GOT3 (cell line): ENCODE results near the gene ANKRD29.
"Not testable (repeated sequence)": the region's sequence is repeated elsewhere in the genome, so short reads cannot be mapped to it uniquely, and the experiment has no call there.

Experiments
- DNase-seq: peaks from one replicate; lab custom pipeline; 2025; ENCODE audit warnings: mixed read lengths; lab: John Stamatoyannopoulos, UW

Gene ANKRD29

DNA sequence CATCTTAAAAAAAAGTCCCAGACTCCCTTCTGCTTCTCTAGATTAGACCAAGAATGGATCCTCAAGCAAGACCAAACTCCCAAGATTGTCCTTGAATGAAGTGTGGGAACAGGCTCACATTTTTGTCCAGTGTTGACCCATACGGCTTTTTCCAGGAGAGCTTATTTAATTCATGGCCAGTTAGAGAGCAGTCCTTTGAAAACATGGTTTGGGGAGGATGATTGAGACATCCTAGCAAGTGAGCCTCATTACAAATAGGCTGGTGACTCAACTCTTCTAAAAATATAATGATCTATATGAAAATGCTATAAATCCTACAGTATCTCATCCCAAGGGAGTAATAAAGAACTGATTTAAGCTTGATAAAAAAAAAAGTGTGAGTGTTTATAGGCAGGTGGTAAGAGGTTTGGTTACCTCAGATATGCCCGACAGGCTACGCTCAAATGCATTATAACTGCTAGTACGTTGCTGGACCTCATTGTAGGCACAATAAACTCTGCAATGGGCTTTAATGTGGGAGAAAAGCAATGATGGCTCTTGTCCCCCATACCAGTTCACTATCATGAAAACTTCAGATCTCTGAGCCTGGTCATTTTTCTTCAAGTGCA lies 17.0 kb downstream of the ANKRD29 start:
- no peak for DNase-seq

DNA sequence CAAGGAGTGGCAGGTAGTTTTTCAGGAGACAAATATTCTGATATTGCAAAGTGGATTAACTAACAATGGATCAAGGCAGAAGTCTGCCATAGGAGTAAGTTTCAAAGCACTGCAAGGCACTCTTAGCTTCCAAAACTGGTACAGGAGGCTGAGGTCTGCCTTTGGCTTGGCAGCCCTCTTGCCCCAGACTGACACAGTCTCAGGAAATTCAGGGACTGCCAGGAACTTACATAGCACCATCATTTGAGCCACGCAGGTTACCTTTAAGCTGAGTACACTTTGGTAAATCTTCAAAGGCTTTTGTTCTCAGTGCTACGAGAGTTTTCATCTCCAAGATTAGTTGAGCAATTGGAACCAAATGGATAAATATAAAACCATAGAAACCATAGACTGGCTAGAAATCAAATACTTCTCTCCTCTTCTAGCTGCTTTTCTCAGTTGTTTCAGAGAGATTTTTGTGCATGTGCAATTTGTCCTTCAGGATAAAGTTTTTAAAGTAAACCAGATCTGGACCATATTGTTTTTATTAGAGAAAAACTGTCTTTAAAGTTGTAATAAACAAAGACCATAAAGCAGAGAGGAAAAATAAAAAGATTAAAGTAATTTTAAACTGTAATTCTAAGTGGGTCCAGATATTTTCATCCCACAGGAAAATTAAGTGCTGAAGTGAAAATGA lies 18.8 kb downstream of the ANKRD29 start:
- no peak for DNase-seq

DNA sequence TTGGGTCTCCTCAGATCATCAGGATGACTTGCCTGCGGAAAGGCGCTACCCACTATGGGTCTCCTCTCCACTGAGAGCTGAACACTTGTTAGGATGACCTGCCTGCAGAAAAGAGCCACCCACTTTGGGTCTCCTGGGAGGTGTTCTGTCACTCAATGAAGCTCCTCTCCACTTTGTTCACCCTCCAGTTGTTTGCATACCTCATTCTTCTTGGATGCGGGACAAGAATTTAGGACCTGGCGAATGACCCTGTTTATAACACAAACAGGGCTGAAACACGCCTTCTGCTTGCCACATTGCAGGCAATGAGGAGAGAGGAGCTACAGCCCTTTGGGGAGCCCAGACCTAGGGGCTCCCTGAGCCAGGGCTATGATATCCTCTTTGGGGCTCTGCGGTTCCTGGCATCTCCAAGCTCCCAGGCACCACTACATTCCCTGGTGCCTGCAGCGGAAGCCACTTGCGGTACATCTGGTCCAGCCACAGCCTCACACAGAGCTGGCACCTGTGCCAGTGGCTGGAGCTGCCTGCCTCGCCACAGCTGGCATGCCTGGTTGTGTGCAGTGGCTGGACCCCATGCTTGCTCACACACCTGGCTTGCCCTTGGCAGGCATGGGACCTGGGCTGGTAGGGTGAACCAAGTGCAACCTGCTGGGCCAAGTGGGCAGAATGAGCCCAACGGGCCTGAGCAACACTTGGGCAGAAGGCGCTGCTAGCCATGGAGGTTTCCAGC lies 20.6 kb downstream of the ANKRD29 start:
- DNase-seq = no peak

DNA sequence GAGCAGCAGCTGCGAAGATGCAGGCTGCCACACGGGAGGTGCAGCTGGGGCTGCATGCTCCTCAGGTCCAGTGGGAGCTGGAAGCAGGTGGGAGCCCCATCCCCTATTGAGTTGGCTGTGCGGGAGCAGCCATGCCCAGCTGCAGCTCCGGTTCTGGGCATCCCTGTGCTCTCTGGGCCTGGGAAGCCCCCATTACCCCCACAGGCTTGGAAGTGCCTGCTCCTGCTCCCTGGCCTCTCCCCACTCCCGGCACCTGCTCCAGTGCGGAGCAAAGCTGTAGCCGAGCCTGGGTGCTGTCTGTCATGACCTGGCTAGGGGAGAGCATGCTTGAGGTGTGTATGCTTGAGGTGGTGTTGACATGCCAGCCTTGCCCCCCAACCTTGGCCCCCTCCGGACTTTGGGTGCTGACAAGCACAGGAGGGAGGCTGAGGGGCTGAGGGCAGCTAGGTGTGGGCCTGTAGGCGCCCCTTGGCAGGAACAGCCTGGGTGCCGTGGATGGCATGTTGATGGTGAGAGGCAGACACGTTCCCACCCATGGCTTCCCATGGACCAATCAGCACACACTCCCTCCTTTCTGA lies 21.5 kb downstream of the ANKRD29 start:
- no peak for DNase-seq

DNA sequence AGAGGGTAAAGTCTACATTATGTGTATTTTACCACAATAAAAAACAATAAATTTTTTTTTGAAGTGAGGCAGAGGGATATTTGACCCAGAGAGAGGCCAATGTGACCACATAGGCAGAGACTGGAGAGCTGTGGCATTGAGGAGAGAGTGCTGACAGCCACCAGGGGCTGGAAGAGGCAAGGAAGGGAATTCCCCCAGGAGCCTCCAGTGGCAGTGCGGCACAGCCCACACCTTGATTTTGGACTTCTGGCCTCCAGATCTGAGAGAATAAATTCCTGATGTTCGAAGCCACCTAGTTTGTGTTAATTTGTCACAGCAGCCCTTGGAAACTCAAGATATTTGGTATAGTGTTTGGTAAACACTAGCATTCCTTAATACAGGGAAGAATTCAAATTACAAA lies 22.7 kb downstream of the ANKRD29 start:
- DNase-seq = no peak

DNA sequence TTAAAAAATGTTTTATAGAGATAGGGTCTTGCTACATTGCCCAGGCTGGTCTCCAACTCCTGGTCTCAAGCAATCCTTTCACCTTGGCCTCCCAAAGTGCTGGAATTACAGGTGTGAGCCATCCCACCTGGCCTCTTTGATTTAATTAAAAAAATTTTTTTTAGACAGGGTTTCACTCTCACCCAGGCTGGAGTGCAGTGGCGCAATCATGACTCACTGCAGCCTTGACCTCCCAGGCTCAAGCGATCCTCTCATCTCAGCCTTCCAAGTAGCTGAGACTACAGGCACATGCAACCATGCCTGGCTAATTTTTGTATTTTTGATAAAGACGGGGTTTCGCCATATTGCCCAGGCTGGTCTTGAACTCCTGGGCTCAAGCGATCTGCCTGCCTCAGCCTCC lies 26.3 kb downstream of the ANKRD29 start:
- DNase-seq = not testable (repeated sequence)

DNA sequence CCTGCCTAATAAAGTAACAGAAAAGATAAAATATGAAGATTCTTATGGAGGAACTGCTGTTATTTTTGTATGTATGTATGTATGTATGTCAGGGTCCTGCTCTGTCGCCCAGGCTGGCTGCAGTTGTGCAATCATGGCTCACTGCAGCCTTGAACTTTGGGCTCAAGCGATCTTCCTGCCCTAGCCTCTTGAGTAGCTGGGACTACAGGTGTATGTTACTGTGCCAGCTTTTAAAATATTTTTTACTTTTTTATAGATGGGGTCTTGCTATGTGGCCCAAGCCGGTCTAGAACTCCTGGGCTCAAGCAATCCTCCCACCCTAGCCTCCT lies 26.7 kb downstream of the ANKRD29 start:
- DNase-seq = no peak

DNA sequence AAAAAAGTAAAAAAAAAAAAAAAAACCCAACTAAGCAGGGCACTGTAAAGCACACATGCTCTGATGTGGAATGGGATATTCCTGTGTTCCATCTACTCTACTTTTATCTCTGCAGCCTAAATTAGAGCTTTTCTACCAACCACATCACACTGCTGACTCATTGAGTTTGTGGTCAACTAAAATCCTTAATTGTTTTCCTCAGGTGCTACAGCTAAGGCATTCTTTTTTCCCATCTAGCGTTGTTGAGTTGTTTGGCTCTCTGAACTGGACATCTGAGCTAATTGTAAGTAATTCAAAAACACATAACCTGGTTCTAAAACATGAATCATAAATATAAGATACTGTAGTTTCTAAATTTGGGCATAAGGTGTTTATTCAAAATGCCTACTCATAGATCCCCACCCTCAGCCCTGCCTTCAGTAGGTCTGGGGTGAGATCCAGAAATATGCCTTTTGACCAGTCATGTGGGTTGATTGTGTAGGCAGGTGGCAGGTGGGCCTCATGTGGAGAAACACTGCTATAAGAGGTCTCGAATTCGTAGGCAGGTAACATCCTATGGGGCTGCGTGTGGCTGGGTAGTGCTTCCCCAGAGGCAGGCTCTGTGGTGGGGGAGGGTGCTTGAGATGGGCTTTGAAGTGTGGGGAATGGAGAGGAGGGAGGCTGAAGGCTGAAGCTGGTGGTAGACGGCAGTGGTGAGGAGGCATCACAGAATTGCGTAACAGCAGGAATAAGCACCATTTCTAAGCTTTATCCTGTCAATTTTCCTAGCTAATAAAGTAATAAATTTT lies 27.2 kb downstream of the ANKRD29 start:
- no peak for DNase-seq

DNA sequence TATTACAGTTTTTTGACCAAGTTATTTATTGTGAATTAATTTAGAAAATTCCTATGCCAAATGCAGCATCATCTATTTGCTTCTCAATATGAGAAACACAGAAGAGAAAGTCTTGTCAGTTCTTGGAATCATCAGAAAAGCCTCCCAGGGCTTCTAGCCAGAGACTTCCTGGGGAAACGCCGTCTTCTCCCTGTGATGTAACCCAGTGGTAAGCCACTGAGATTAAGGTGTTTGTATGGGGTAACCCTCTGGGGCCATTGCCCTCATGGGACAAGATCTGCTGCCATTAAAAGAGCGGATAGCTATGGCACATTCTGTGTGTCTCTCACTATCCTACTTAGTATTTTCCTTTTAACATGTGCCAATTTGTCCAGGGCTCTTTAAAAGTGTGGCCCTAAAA lies 28.0 kb downstream of the ANKRD29 start:
- no peak for DNase-seq

DNA sequence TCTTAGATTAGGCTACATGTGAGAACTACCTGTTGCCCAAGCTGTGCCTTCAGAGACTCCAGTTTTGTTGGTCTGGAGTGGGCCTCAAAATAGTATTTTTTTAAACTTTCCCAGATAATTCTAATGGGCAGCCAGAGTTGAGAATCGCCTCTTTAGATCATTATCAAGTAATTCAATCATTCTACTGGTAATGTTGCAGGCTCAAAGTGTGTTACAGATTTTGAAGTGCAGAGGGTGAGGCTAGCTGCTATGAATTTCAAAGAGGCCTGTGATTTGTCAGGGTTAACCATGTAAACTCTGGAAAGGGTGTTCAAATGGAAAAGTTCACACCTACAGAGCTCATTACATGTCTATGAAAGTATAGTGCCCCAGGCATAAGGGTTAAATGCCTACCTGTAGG lies 30.1 kb downstream of the ANKRD29 start:
- DNase-seq = no peak

DNA sequence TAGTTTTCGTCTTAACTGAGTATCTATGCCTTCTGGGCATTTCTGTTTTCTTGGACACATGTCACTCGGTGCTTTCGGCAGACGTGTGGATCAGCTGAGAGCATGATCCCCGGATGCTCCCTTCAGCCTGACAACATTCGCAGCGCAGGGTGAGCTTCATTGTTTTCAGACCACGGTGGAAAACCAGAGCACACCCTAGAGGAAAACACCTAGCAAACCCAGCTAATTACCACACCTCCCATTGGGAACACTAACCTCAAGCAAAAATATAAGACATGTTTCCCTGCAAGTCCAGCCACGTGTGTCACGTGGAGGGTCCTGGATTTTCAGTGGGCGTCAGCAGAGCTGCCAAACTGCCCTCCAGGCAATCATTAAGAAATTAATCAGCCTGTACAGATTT lies 31.0 kb downstream of the ANKRD29 start:
- no peak for DNase-seq

DNA sequence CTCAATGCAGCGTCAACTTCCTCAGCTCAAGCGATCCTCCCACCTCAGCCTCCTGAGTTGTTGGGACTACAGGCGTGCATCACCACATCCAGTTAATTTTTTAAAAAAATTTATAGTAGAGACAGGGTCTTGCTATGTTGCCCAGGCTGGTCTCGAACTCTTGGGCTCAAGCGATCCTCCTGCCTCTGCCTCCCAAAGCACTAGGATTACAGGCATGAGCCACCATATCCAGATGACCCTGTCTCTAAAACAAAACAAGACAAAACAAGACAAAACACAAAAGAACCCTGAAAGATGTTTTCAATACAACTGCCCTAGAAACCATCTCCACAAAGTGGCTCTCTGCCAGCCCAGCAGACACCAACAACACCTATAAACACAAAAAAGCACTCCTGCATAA lies 31.4 kb downstream of the ANKRD29 start:
- DNase-seq = no peak

DNA sequence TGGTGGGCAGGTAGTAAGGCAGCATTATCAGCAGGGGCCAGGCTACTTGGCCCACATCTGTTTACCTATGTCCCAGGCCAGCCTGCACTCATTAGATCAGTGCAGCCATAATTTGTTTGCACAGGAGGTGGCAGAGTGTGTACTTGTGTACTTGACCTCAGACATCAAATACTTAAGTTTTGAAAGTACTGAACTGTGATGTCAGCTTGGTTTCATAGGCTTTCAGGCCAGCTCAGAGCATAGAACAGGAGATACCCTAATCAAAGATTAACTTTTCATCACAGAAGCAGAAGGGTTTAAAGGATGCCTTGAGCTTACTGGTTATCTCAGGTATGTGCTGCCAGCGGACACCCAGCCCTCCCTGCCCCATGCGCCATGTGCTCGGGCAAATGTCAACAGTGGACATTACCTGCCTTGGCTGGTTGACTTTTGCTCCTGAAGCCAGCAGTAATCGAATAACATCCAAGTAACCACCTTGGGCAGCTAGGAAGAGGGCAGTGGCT lies 33.2 kb downstream of the ANKRD29 start:
- DNase-seq = no peak

DNA sequence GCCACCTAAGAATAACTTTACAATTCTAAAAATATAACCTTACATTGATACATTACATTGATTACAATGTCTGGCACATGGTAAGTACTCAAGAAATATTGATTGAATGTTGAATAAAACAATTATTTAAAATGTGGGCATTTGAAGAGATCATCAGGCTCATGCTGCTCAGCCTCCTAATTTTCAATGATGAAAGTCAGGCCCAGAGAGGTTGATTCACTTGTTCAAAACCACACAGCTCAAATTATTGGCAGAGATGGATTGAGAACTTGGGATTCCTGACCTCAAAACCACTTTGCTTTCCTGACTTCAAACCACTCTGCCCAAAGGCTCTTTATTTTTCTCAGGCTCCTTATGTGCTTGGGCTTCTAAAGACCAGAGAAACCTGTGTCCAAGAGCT lies 34.7 kb downstream of the ANKRD29 start:
- no peak for DNase-seq

DNA sequence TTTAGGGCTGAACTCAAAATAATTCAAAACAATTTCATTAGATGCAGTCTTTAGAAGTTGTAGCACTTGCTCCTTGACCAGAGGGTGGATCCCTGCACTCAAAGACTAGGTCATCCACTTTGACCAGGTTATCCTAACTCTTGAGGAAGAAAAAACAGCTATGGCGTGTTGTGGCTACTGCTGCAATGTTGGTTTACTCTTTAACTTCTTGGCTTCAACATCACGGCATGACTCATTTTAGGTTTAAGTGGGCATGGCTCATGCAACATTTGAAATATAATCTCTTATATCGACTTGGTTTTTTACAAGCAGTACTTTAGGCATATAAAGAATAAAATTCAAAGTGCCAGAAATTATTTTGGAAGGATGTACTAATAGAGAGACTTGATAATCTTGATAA lies 35.4 kb downstream of the ANKRD29 start:
- DNase-seq = no peak

DNA sequence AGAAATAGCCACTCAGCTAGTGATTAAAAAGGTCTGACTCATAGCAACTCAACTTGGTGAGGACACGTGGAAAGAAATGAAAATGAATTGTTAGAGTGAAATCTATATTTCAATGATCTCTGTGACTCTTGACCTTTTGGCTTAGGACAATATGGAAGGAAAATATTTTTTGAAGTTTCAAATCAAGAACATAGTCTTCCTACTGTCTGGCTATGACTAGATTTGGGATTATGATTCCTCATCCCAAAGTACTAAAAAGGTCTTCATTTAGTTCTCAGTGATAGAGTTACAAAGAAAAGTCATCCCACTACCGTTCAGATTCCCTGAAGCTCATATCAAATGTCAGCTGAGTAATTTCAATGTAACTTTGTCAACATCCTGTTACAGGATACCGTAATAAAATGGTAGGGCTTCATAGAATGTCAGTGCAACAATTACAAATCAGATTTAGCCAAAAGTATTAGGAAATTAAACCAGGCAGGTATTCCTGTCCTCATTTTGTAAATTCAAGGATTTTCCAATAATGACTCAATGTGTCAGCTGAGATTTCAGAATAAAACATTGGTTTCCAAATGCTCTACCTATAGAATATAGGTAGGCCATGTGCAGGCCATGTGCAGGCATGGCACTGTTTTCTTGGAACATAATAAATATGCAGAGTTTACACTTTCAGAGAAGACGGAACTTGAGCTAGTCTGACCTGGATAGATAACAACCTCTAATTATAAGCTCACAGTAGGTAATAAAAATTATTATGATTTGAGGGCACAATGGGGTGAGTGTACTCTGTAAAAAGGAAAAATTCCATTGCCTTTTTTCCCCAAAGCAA lies 36.0 kb downstream of the ANKRD29 start:
- DNase-seq = no peak

DNA sequence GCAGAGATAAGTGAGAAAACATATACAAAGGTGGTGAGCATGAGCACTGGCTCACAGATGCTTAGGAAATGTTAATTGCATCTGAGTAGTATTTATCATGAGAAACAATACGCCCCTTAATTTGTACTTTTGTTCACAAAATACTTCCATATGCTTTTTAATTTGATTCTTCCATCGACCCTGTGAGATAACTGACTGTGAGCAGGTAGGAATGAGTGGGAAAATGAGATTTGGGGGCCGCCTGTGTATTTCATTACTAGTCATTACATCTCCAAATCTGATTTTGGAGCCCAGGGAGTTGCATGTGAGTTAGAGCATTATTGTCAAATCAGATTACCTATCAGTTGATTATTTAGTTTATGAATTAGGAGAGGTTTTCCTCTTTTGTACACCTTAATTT lies 39.7 kb downstream of the ANKRD29 start:
- no peak for DNase-seq

DNA sequence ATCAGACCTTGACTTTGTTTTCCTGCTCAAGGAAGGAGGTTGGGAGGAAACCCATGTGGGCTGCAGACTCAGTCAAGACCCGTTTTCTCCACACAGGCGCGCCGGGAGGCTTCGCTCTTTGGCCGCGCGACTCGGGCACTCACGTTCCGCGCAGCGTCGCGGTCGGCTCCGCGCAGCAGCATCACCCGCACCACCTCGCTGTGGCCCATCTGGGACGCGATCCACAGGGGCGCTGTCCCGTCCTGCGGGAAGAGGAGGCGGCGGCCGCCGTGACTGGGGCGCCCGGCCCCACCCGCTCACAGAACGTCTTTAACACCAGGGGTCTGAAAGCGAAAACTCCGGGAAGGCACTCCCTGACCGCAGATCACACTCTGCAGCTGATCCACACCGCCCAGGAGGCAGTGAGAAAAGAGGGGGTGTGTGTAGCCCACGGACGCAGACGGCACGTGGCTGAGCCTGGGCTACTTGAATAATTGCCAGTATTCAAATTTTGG lies 43.3 kb downstream of the ANKRD29 start:
- no peak for DNase-seq

DNA sequence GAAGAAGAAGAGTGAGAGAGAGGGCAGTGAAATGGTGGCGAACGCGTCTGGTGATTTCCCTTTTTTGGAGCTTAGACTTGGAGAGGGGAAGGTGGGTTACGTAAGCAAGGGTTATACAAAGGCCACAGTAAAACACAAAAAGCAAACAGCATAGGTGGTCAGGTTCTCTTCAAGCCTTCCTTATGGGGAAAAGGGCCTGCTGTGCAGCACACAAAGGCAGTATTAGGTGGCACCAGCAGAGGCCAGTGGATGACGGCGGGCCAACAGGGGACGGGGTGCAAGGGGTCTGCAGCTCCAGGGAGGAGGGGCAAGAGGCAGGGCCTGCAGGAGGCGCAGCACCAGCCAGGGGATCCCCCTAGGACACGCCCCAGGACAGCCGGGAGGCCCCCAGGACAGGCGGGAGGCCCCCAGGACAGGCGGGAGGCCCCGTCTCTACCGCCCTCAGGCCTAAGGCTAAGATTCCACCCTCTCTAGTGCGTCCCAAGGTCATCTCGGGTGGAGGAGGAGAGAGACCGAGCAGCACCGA lies 43.8 kb downstream of the ANKRD29 start:
- DNase-seq = no peak

DNA sequence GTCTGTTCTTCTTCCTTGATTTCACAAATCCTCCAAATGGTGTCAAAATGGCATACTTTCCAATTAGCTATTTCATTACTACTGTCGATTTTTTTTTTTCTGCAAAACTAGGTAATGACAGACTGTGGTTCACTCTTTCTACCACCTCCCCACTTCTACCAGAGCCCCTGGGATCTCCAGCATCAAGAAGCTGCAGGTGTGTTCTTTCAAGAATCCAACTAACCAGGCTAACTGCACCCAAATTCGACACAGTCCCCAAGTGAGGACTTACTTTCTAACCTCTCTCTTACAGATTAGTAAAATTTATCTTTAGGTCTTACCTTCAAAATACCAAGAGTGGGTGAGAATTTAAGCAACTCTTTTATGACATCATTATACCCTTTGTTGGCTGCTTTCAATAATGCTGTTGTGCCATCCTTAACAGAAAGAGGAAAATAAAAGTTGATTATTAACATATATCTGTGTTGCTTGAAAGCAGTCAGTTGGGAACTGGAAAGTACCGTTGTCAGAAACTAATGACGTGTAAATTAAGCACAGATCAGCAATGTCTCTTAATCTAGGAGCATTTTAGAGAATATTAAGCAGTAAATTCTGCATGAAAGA lies 45.2 kb downstream of the ANKRD29 start:
- no peak for DNase-seq
